Duodenal mucosa (tissue), 2 donors: ENCODE data around the gene NACC2.
A peak's percentile ranks its signal among the peaks of the same experiment; 100 is the strongest.

ENCODE experiments used
- H3K27ac ChIP-seq: one replicate; pipeline ENCODE4 v1.7.0; 2013; ENCODE audit warnings: low read depth, low read length
- H3K27me3 ChIP-seq, 2 donors: one replicate each; pipeline ENCODE4 v1.7.0; 2013; ENCODE audit warnings: low read length in 2 of 2, control low read depth in 1 of 2; ENCODE audit not compliant: insufficient read depth in 2 of 2, control insufficient read depth in 1 of 2
- H3K36me3 ChIP-seq, 2 donors: one replicate each; pipeline ENCODE4 v1.7.0; 2013; ENCODE audit warnings: low read length in 2 of 2, control low read depth in 1 of 2; ENCODE audit not compliant: insufficient read depth in 2 of 2, control insufficient read depth in 1 of 2
- H3K4me1 ChIP-seq, 2 donors: one replicate each; pipeline ENCODE4 v1.7.0; 2013; ENCODE audit warnings: low read length in 2 of 2, control low read depth in 1 of 2; ENCODE audit not compliant: insufficient read depth in 2 of 2, control insufficient read depth in 1 of 2
- H3K4me3 ChIP-seq, 2 donors: one replicate each; pipeline ENCODE4 v1.7.0; 2013; ENCODE audit warnings: low read length in 2 of 2, low read depth in 1 of 2
- H3K9ac ChIP-seq, 2 donors: one replicate each; pipeline ENCODE4 v1.7.0; 2013; ENCODE audit warnings: low read length in 2 of 2, low read depth in 1 of 2
- H3K9me3 ChIP-seq, 2 donors: one replicate each; pipeline ENCODE4 v1.7.0; 2013; ENCODE audit warnings: low read length in 2 of 2, control low read depth in 1 of 2; ENCODE audit not compliant: control insufficient read depth in 1 of 2

NACC2 gene

DNA sequence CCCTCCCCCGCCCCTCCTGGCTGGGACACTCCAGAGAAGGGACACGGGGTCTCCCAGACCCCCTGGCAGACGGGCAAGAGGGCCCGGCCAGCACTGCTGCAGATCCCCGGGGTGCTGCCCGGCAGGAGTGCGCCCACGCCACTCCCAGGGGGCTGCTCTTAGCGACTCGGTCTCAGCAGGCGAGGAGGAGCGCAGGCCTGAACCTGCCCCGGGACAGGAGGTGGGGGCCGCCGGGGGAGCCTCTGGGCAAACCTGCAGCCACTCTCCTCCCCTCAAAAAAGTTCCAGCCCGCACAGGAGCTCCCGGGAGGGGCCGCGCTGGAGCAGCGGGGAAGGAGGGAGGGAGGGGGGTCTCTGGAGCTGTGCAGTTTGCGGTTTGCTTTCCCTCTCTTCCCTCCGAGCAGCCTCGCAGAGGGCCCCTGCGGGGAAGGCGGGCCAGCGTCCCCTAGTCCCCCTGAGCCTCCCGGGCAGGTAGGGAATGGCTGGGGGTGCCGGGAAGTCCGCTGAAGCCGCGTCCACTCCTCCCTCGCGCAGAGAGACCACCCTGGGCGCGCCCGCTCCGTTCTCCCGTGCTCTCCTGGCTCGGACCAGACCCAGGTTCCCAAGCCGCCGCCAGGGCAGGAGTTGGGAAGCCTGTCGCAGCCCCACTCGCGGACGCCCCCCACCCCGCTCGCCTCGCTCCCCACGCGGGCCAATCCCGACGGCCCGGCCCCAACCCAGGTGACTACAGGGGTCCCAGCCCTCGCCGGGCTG, 44.2 kb downstream of the NACC2 start:
- Histone ChIP-seq H3K36me3 (peaks cover 11 to 26% of the 10 kb centered on the region in 2 donors), H3K27ac (no peak overlapping the region), H3K27me3 (no peaks in the 10 kb centered on the region), H3K9me3 (no peaks in the 10 kb centered on the region), H3K9ac (no peak overlapping the region), H3K4me3 (peak overlapping the region; percentile 43 to 45), H3K4me1 (peaks cover 20 to 27% of the 10 kb centered on the region in 2 donors)

DNA sequence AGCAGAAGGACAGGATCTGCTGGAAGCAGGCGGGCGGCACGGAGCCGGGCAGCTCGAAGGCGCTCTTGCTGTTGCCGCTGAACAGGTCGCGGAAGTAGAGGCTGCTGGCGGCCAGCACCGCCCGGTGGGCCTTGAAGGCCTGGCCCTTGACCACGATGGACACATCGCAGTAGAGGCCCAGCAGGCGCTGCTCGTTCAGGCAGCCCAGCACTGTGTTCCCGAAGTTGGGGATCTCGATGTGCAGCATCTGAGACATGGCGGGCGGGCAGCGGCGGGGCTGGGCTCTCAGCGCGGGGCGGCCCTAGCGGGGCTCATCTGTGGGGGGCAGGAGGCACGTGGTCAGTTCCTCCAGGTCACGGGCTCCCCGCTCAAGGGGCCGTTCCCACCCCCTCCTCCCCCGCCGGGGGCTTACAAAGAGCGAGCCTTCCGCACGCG, 44.8 kb downstream of the NACC2 start:
- H3K27me3 ChIP-seq = no peaks in the 10 kb centered on the region
- no peak overlapping the region for H3K27ac ChIP-seq
- no peak overlapping the region for H3K4me3 ChIP-seq
- H3K9me3 ChIP-seq = no peaks in the 10 kb centered on the region
- H3K36me3 ChIP-seq = peaks cover 11 to 28% of the 10 kb centered on the region in 2 donors
- H3K9ac ChIP-seq = no peak overlapping the region
- peaks cover 20 to 27% of the 10 kb centered on the region in 2 donors for H3K4me1 ChIP-seq

DNA sequence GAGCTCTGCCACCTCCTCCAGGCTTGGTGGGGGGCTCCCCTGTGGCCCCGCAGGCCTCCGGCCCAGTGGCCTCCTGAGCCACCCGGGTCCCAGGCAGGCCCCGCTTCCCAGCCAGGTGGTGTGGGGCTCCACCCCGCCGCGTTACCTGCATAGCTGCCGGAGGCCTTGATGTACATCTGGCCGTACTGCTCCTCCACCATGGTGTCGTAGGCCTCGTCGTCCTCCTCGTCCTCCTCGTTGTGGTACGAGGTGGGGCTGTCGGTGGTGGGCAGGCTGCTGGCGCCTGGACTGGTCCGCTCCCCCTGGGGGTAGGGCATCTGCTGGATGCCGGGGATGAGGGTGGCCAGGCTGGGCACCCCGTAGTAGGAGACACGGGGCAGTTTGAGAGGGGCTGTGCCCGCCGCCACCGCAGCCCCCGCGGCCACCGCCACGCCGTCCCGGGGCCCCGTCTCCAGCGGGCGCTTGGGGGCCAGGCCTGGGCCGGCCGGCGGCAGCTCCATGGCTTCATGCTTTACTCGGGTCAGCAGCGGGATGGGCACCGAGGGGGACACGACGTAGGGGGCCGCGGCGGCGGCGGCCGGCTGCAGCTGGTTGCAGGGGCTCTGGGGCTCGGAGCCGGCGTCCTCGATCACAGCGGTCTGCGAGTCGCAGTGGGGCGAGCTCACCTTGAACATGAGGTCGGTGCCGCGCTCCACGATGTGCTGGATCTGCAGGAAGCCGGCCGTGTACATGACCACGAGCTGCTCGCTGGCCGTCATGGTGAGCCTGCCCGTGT, 45.4 kb downstream of the NACC2 start:
- Histone ChIP-seq H3K27ac (no peak overlapping the region), H3K9ac (no peak overlapping the region), H3K9me3 (no peaks in the 10 kb centered on the region), H3K4me3 (no peak overlapping the region), H3K36me3 (peaks cover 11 to 33% of the 10 kb centered on the region in 2 donors), H3K4me1 (peaks cover 20 to 27% of the 10 kb centered on the region in 2 donors), H3K27me3 (no peaks in the 10 kb centered on the region)

DNA sequence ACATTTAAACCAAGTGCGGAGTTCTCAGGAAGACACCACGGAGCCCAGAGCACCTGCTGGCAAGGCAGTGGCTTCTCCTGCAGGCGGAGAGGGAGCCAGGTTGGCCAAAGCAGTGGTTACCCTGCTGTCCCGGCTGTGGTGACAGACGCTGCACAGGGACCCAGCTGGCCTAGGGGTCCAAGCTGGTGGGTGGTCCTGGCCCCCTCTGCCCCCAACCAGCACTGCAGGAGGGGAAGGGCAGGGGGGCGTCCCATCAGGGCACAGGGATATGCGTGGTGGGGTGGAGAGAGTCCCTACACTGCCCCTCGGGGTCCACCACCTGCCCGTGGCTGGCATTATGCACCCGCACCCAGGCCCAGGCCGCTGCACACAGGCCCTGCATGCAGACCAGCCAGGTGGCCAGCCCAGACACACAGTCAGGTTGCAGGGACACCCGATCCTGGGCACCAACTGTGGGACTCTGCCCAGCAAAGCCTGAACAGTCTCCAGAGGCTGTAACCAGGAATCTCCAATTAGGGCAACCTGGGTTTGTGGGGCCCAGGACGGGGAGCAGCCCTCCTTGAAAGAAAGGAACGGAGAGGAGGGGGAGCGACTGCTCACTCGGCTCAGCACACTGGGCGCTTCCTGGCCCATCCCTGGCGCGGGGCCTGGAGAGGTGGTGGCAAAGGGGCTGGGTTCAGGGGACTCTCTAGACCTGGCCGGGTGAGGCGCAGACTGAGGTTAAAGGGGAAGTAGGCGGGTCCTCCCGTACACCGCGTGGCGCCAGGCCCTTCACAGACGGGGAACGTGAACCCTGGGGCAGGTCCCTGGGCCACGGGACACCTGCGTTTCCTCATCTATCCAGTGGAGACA, 46.3 kb downstream of the NACC2 start:
- Histone ChIP-seq H3K4me1 (peaks cover 17 to 20% of the 10 kb centered on the region in 2 donors), H3K9ac (no peak overlapping the region), H3K4me3 (no peak overlapping the region), H3K9me3 (no peaks in the 10 kb centered on the region), H3K27me3 (no peaks in the 10 kb centered on the region), H3K36me3 (peaks cover 11 to 33% of the 10 kb centered on the region in 2 donors), H3K27ac (no peak overlapping the region)

DNA sequence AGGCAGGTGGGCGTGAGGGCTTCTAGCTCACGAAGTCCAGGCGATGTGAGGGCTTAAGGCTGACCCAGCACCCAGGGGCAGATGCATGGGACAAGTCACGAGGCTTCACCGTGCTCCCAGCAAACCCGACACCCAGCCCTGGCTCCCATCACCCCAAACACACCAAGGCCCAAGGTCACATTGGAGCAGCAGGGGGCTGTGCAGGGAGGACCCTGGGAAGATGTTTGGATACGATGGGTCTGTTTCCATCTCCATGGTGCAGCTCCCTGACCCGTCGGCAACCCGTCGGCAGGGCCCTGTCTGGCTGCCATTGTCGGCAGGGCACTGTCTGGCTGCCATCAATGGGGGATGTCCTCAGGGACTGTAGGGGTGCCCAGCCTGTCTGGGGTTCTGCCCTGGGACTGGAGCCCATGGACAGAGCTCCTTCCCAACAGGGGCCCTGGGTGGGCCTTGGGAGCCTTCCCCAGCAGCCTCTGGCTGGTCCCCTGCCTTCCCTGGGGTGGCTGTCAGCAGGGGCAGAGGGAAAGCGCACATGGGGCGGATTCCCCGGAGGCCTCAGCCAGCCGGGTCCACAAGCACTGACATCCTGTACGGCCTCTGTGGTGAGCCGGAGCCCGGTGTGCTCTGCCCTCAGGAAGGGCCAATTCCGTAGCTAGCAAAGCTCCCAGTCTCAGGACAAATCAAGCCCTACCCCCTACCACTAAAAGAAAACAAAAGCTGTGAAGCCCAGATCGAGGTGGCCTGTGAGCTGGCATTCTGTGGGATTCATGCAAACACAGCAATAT, 47.1 kb downstream of the NACC2 start:
- peaks cover 10 to 11% of the 10 kb centered on the region in 2 donors for H3K4me1 ChIP-seq
- H3K27ac ChIP-seq = no peak overlapping the region
- no peak overlapping the region for H3K4me3 ChIP-seq
- no peaks in the 10 kb centered on the region for H3K27me3 ChIP-seq
- H3K9me3 ChIP-seq = no peaks in the 10 kb centered on the region
- peaks cover 11 to 37% of the 10 kb centered on the region in 2 donors for H3K36me3 ChIP-seq
- no peak overlapping the region for H3K9ac ChIP-seq

DNA sequence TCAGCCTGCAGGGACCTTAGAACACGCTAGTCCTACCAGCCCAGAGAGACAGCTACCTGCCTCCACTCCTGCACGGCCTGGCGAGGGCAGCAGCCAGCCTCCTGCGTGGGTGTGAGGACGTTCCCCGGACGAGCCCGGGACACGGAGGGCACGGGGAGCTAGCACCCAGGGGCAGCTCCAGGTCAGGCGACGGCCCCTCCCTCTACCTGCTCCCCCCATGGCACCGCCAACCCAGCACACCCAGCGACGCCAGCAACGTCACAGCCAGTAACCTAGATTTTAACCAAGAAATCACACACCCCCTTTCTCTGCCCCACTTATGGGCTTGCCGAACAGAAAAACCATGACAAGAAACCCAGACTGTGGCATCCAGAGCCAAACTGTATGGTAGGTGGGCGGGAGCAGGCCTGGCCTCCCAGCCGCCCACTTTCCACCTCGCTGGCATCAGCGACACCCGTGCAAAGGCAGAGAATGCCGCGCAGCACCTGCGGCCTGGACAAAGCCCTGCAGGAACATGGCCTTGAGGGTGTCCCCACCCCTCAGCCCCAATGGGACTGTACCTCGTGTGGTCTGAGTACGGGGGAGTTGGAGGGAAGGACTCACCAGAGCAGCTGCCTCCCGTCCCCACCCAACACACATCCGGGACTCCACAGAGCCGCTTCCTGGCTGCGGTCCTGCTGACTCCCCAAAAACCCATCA, 47.9 kb downstream of the NACC2 start:
- H3K36me3 ChIP-seq = peaks cover 11 to 37% of the 10 kb centered on the region in 2 donors
- H3K27ac ChIP-seq = no peak overlapping the region

DNA sequence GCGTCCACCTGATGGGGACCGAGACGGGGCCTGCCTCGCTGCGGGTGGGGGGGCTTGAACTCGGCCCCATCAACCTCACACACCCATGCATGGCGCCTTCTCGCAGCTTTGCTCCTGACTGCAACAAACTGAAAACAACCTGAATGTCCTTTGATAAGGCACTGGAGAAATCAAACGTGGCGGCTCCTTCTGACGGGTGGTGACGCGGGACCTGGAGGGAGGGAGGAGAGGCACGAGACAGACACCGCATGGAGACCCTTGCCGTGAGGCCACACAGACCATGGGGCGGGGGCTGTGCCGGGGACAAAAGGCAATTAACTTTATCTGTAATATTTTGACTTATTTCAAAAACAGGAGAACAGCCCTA, 48.6 kb downstream of the NACC2 start:
- H3K4me3 ChIP-seq = no peak overlapping the region

More for the DNA sequence above, 47.9 kb downstream of the NACC2 start:
- Histone ChIP-seq H3K9ac (no peak overlapping the region), H3K27me3 (no peaks in the 10 kb centered on the region), H3K4me3 (no peak overlapping the region), H3K4me1 (peaks cover 2 to 4% of the 10 kb centered on the region in 2 donors), H3K9me3 (no peaks in the 10 kb centered on the region)

DNA sequence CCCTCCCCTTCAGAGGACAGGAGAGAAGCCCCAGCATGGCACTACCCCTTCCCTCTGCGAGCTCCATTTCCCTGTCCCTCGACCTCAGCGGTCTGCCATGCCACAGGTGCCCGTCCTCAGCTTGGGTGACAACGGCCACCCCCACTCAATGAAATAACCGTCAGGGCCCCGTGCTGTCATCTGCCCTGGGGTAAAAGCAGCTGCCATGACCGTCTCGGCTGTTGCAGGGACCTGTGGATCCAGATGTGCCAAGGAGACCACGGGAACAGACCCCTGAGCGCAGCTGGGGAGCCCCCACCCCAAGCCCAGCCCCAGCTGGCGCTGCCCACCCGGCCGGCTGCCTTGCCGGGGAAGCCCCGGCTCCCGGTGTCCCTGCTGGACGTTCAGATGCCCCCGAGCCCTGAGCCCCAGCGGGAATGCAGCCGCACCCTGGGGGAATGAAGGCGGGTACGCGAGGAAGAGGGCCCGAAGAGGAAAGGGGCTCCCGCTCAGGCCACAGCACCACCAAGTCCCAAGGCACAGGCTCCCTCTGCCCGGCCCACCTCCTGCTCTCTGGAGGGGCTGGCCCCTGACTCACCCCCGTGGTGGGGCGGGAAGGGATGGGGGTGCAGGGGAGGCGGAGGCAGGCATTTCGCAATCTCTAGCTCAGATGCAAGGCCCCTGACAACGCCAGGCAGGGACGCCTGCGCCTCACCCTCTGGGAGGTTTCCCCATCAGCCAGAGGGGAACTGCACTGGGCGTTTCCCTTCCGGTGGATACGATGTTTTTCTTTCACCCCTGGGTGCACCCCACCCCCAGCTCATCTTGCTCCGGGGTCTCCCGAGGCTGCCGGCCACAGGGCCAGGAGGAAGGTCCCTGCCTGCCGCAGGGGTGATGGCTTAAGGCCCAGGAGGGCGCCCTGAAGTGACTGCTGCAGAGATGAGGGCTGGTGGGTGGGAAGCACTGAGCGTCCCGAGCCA, 49.2 kb downstream of the NACC2 start:
- peaks cover 11 to 37% of the 10 kb centered on the region in 2 donors for H3K36me3 ChIP-seq
- H3K4me3 ChIP-seq = no peak overlapping the region
- no peaks in the 10 kb centered on the region for H3K4me1 ChIP-seq
- H3K9ac ChIP-seq = no peak overlapping the region
- H3K9me3 ChIP-seq = no peaks in the 10 kb centered on the region
- H3K27me3 ChIP-seq = no peaks in the 10 kb centered on the region
- no peak overlapping the region for H3K27ac ChIP-seq

More for the DNA sequence above, 48.6 kb downstream of the NACC2 start:
- peaks cover 11 to 37% of the 10 kb centered on the region in 2 donors for H3K36me3 ChIP-seq
- no peak overlapping the region for H3K27ac ChIP-seq
- no peaks in the 10 kb centered on the region for H3K27me3 ChIP-seq
- no peak overlapping the region for H3K9ac ChIP-seq
- no peaks in the 10 kb centered on the region for H3K4me1 ChIP-seq
- H3K9me3 ChIP-seq = no peaks in the 10 kb centered on the region
